H9 (cell line): ENCODE data around the gene PRPF19. TPM values are rescaled to one million over a fixed set of nuclear protein-coding genes. Genes with fewer than 3 reads are reported as not detected.

Experiments
- DNase-seq: peaks from one replicate; pipeline ENCODE4 v3.0.0-alpha.2; 2017
- H2AFZ ChIP-seq: one replicate; pipeline ENCODE4 v1.6.1; 2013; ENCODE audit warnings: mild to moderate bottlenecking, low read length, control low read depth, moderate library complexity
- H2AK5ac ChIP-seq: 2 replicates; pipeline ENCODE4 v1.6.1; 2013; ENCODE audit warnings: low read length, control low read depth, mixed read lengths; ENCODE audit not compliant: insufficient read length
- H2BK120ac ChIP-seq: one replicate; pipeline ENCODE4 v1.6.1; 2013; ENCODE audit warnings: low read depth, mild to moderate bottlenecking, low read length, control low read depth, inconsistent platforms; ENCODE audit not compliant: poor library complexity, severe bottlenecking
- H2BK12ac ChIP-seq: 2 replicates; pipeline ENCODE4 v1.6.1; 2013; ENCODE audit warnings: low read length, control low read depth, mixed read lengths, low read depth; ENCODE audit not compliant: insufficient read length
- H2BK15ac ChIP-seq: 2 replicates; pipeline ENCODE4 v1.6.1; 2013; ENCODE audit warnings: low read depth, low read length, control low read depth
- H2BK20ac ChIP-seq: one replicate; pipeline ENCODE4 v1.6.1; 2013; ENCODE audit warnings: low read depth, mild to moderate bottlenecking, low read length, control low read depth, inconsistent platforms; ENCODE audit not compliant: poor library complexity, severe bottlenecking
- H2BK5ac ChIP-seq: 2 replicates; pipeline ENCODE4 v1.6.1; 2013; ENCODE audit warnings: low read length, control low read depth, mixed read lengths; ENCODE audit not compliant: insufficient read length
- H3K14ac ChIP-seq: 2 replicates; pipeline ENCODE4 v1.6.1; 2013; ENCODE audit warnings: low read length, control low read depth; ENCODE audit not compliant: insufficient read depth
- H3K18ac ChIP-seq: 2 replicates; pipeline ENCODE4 v1.6.1; 2013; ENCODE audit warnings: low read depth, mild to moderate bottlenecking, mixed read lengths, low read length, control low read depth; ENCODE audit not compliant: insufficient read length
- H3K23ac ChIP-seq: 2 replicates; pipeline ENCODE4 v1.6.1; 2013; ENCODE audit warnings: low read length, control low read depth, mixed read lengths, low read depth; ENCODE audit not compliant: insufficient read length
- H3K23me2 ChIP-seq: 2 replicates; pipeline ENCODE4 v1.6.1; 2013; ENCODE audit warnings: low read depth, mild to moderate bottlenecking, mixed read lengths, low read length, control low read depth; ENCODE audit not compliant: insufficient read length, poor library complexity, severe bottlenecking
- H3K27ac ChIP-seq: 2 replicates; pipeline ENCODE4 v1.5.1; 2013; ENCODE audit warnings: low read length, control low read depth, mixed read lengths, low read depth; ENCODE audit not compliant: insufficient read length
- H3K27me3 ChIP-seq: 2 replicates; pipeline ENCODE4 v1.6.1; 2013; ENCODE audit warnings: low read length, control low read depth, inconsistent platforms; ENCODE audit not compliant: insufficient read depth
- H3K4ac ChIP-seq: 2 replicates; pipeline ENCODE4 v1.6.1; 2013; ENCODE audit warnings: low read depth, mild to moderate bottlenecking, control low read depth, inconsistent platforms, low read length, moderate library complexity
- H3K4me1 ChIP-seq: 2 replicates; pipeline ENCODE4 v1.6.1; 2013; ENCODE audit warnings: low read length, control low read depth, inconsistent platforms; ENCODE audit not compliant: insufficient read depth
- H3K4me2 ChIP-seq: 2 replicates; pipeline ENCODE4 v1.6.1; 2013; ENCODE audit warnings: low read length, control low read depth, mixed read lengths; ENCODE audit not compliant: insufficient read length, insufficient read depth
- H3K56ac ChIP-seq: 2 replicates; pipeline ENCODE4 v1.6.1; 2013; ENCODE audit warnings: low read depth, mild to moderate bottlenecking, mixed read lengths, low read length, control low read depth; ENCODE audit not compliant: insufficient read length
- H3K79me1 ChIP-seq: 2 replicates; pipeline ENCODE4 v1.6.1; 2013; ENCODE audit warnings: low read depth, mild to moderate bottlenecking, moderate library complexity, low read length, control low read depth, inconsistent platforms; ENCODE audit not compliant: insufficient read depth, poor library complexity, severe bottlenecking
- H3K79me2 ChIP-seq: 2 replicates; pipeline ENCODE4 v1.6.1; 2013; ENCODE audit warnings: low read length, control low read depth, inconsistent platforms; ENCODE audit not compliant: insufficient read depth
- H3K9ac ChIP-seq: 2 replicates; pipeline ENCODE4 v1.6.1; 2013; ENCODE audit warnings: low read length, control low read depth, mixed read lengths; ENCODE audit not compliant: insufficient read length; ENCODE audit errors: extremely low read depth
- H3K9me3 ChIP-seq: one replicate; pipeline ENCODE4 v1.6.1; 2013; ENCODE audit warnings: low read depth, low read length, inconsistent platforms; ENCODE audit not compliant: control insufficient read depth
- H3T11ph ChIP-seq: one replicate; pipeline ENCODE4 v1.6.1; 2013; ENCODE audit warnings: mild to moderate bottlenecking, low read length, control low read depth, inconsistent platforms
- H4K20me1 ChIP-seq: one replicate; pipeline ENCODE4 v1.6.1; 2013; ENCODE audit not compliant: control insufficient read depth, insufficient read length, insufficient read depth
- H4K5ac ChIP-seq: 2 replicates; pipeline ENCODE4 v1.6.1; 2013; ENCODE audit warnings: low read depth, mild to moderate bottlenecking, mixed read lengths, low read length, control low read depth; ENCODE audit not compliant: insufficient read length
- H4K8ac ChIP-seq: replicated peaks from 2 replicates; pipeline ENCODE4 v1.6.1; 2013; ENCODE audit warnings: low read length, control low read depth, mixed read lengths, low read depth; ENCODE audit not compliant: insufficient read length
- H4K91ac ChIP-seq: 2 replicates; pipeline ENCODE4 v1.6.1; 2013; ENCODE audit warnings: low read depth, mild to moderate bottlenecking, moderate library complexity, mixed read lengths, low read length, control low read depth; ENCODE audit not compliant: insufficient read length
- H3K27ac Mint-ChIP-seq, 3 experiments: 2 replicates in 2 of 3; 3 replicates in 1 of 3; pipeline ENCODE4 v1.8.0; 2020 to 2021; ENCODE audit warnings: mixed read lengths in 3 of 3, mild to moderate bottlenecking in 1 of 3, moderate library complexity in 1 of 3
- H3K27me3 Mint-ChIP-seq: 2 replicates; pipeline ENCODE4 v1.8.0; 2021; ENCODE audit warnings: low read depth, mild to moderate bottlenecking, moderate library complexity, mixed read lengths
- H3K36me3 Mint-ChIP-seq, 3 experiments: 2 replicates in 2 of 3; 3 replicates in 1 of 3; pipeline ENCODE4 v1.8.0; 2020 to 2021; ENCODE audit warnings: low read depth in 3 of 3, mixed read lengths in 3 of 3; ENCODE audit not compliant: insufficient read depth in 1 of 3
- H3K4me1 Mint-ChIP-seq, 2 experiments: 2 replicates each; pipeline ENCODE4 v1.8.0; 2020; ENCODE audit warnings: mixed read lengths in 2 of 2
- H3K4me3 Mint-ChIP-seq, 2 experiments: 2 replicates in 1 of 2; 3 replicates in 1 of 2; pipeline ENCODE4 v1.8.0; 2020 to 2021; ENCODE audit warnings: mild to moderate bottlenecking in 2 of 2, mixed read lengths in 2 of 2, moderate library complexity in 1 of 2
- H3K9me3 Mint-ChIP-seq, 2 experiments: 2 replicates in 1 of 2; 3 replicates in 1 of 2; pipeline ENCODE4 v1.8.0; 2020; ENCODE audit warnings: mild to moderate bottlenecking in 2 of 2, mixed read lengths in 2 of 2, moderate library complexity in 1 of 2
- WGBS: extraction: QIAGEN DNeasy Blood & Tissue Kit; methylation state at CpG from one replicate; pipeline ENCODE4 v1.1.7; 2013; ENCODE audit warnings: missing lambda C conversion rate, low lambda C conversion rate, mixed read lengths; ENCODE audit not compliant: insufficient read length; ENCODE audit errors: extremely low coverage; 5-methylcytosine and 5-hydroxymethylcytosine counted together
- total RNA-seq: library from RNA; stranded (reverse); gene quantifications from 2 replicates; pipeline ENCODE4 v1.2.1, GENCODE V29; 2021
- TF ChIP-seq, protein P1 (sequence below): fragments of 200-600 bp; sonication (generic); conservative IDR thresholded peaks from 3 replicates; pipeline ENCODE4 v1.8.0; 2021; ENCODE audit warnings: antibody characterized with exemption, mild to moderate bottlenecking

PRPF19 gene
- total RNA-seq, 1 experiment from 2014 or later: 130 TPM

DNA sequence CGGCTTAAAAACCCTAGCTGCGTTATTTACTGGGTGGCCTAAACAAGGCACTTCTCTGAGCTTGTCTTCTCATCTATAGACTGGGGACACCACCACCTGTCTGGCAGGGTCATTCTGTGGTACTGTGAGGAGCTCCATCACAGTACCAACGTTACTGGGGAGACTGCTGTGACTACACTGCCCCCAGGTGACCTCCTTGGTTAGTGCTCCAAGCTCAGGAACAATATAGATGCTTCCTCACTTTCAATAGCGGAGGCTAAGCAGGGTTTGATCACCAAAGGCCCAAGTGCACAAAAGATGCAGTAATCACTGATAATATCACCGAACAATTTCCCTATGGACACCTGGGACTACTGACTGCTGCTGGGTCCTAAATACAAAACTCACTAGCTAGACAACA is 18.8 kb downstream of the PRPF19 start:
- TF ChIP-seq, protein P1, sequence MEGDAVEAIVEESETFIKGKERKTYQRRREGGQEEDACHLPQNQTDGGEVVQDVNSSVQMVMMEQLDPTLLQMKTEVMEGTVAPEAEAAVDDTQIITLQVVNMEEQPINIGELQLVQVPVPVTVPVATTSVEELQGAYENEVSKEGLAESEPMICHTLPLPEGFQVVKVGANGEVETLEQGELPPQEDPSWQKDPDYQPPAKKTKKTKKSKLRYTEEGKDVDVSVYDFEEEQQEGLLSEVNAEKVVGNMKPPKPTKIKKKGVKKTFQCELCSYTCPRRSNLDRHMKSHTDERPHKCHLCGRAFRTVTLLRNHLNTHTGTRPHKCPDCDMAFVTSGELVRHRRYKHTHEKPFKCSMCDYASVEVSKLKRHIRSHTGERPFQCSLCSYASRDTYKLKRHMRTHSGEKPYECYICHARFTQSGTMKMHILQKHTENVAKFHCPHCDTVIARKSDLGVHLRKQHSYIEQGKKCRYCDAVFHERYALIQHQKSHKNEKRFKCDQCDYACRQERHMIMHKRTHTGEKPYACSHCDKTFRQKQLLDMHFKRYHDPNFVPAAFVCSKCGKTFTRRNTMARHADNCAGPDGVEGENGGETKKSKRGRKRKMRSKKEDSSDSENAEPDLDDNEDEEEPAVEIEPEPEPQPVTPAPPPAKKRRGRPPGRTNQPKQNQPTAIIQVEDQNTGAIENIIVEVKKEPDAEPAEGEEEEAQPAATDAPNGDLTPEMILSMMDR: peak; percentile 75
- Histone ChIP-seq H2BK15ac (no peak overlapping the region), H2BK12ac (no peak overlapping the region), H4K5ac (no peak overlapping the region), H2BK5ac (no peak overlapping the region), H3K14ac (no peak overlapping the region), H4K91ac (no peak overlapping the region), H3K27ac (no peak overlapping the region), H3K23ac (no peak overlapping the region), H3K4me2 (no peak overlapping the region), H3K4me1 (no peaks in the 10 kb centered on the region), H3K9ac (no peak overlapping the region), H3T11ph (no peak overlapping the region), H2BK120ac (no peak overlapping the region), H4K8ac (no peak overlapping the region), H3K56ac (no peak overlapping the region), H3K79me1 (no peaks in the 10 kb centered on the region), H3K4ac (no peak overlapping the region), H3K23me2 (no peaks in the 10 kb centered on the region), H2BK20ac (no peak overlapping the region), H3K9me3 (no peaks in the 10 kb centered on the region), H3K27me3 (no peaks in the 10 kb centered on the region), H3K79me2 (no peaks in the 10 kb centered on the region), H3K18ac (no peak overlapping the region), H2AFZ (no peak overlapping the region), H4K20me1 (no peaks in the 10 kb centered on the region), H2AK5ac (no peak overlapping the region)
- H3K4me1 Mint-ChIP-seq: no peaks in the 10 kb centered on the region
- DNase-seq: peak; percentile 58
- H3K9me3 Mint-ChIP-seq: no peaks in the 10 kb centered on the region; a peak in 1 of 5 replicates
- H3K4me3 Mint-ChIP-seq: no peak overlapping the region
- H3K27ac Mint-ChIP-seq: no peak overlapping the region
- no peaks in the 10 kb centered on the region for H3K27me3 Mint-ChIP-seq
- no CpG with 5 or more reads among the region's 5 CpGs for WGBS
- peaks cover 0 to 28% (median 2%) of the 10 kb centered on the region in 3 experiments; a peak in 4 of 7 replicates for H3K36me3 Mint-ChIP-seq
